ENCODE measurements around the gene CBX6. TPM values are rescaled to one million over a fixed set of nuclear protein-coding genes. Genes with fewer than 3 reads are reported as not detected.
A peak's percentile ranks its signal among the peaks of the same experiment; 100 is the strongest.

Gene CBX6
- total RNA-seq, 1 donor from 2014 or later, result 61.6 TPM

DNA sequence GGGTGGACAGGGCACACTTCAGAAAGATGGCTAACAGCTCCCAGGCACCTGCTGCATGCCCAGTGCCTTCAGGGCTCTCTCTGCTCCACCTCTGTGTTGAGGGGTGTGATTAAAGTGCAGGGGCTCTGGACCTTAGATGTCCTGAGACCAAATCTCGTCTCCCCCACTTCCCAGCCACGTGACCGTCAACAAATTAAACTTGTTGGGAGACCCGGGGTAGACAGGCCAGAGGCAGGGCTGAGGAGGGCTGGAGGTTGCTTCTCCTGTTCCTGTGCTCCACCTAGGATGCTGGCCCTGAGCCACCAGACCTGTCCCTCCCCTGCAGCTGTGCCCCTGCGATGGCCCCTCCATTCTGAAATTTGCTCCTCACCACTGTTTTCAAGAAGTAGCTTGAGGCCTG lies 45.2 kb downstream of the CBX6 start:
- intact Hi-C loops (cut with DNase I), result no loop called here
- TF ChIP-seq, protein P1, sequence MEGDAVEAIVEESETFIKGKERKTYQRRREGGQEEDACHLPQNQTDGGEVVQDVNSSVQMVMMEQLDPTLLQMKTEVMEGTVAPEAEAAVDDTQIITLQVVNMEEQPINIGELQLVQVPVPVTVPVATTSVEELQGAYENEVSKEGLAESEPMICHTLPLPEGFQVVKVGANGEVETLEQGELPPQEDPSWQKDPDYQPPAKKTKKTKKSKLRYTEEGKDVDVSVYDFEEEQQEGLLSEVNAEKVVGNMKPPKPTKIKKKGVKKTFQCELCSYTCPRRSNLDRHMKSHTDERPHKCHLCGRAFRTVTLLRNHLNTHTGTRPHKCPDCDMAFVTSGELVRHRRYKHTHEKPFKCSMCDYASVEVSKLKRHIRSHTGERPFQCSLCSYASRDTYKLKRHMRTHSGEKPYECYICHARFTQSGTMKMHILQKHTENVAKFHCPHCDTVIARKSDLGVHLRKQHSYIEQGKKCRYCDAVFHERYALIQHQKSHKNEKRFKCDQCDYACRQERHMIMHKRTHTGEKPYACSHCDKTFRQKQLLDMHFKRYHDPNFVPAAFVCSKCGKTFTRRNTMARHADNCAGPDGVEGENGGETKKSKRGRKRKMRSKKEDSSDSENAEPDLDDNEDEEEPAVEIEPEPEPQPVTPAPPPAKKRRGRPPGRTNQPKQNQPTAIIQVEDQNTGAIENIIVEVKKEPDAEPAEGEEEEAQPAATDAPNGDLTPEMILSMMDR (IDR thresholded peaks at IDR 0.05), result no peak
- no peaks in the 10 kb centered on the region for H3K9me3 ChIP-seq
- H3K4me1 ChIP-seq, result no peaks in the 10 kb centered on the region
- H3K27ac ChIP-seq, result no peak overlapping the region
- H3K4me3 ChIP-seq, result no peak overlapping the region
- DNase-seq, result no peak
- H3K27me3 ChIP-seq, result no peaks in the 10 kb centered on the region
- ATAC-seq, result no peak
- H3K36me3 ChIP-seq, result no peaks in the 10 kb centered on the region

DNA sequence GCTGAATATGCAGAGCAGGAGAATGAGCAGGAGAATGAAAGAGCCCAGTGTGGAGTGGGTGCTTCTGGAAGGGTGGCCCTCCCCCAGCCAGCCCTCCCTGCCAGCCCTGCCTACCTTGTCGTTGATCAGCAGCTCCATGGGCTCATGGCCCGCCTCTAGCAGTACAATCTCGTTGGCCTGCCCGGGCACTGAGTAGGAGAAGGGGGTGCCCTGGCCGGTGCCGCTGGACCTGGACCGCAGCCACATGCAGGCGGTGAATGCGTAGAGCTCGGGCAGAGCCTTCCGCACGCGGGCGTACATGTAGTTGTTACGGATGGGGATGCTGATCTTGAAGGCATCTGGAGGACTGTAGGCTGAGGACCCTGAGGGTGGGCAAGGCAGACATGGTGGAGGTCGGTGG lies 45.6 kb downstream of the CBX6 start:
- DNase-seq, result no peak

DNA sequence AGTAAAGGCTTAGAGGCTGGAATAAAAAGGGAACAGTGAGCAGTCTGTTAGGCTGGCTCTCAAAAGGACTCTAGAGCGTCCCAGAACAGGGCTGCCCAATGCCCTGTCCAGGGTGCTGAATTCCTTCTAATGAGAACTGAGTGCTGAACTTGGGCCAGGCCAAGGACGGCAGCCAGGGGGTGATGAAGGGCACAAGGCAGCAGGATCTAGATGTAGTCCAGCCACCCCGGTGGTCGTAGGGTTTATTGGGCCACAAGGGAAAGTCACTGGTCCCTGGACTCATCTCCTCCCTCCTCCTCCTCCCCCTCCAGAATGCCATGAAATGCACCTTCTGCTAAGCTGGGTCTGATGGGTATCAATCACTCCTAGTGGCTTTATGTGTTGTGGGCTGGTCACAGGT lies 47.4 kb downstream of the CBX6 start:
- Histone ChIP-seq H3K36me3 (no peaks in the 10 kb centered on the region), H3K4me1 (no peaks in the 10 kb centered on the region), H3K9me3 (no peaks in the 10 kb centered on the region), H3K4me3 (no peak overlapping the region), H3K27ac (no peak overlapping the region), H3K27me3 (no peaks in the 10 kb centered on the region)
- TF ChIP-seq, protein P1 (IDR thresholded peaks at IDR 0.05), result peak; percentile 26
- DNase-seq (no peak), ATAC-seq (peak; percentile 78)
- intact Hi-C loops (cut with DNase I), result no loop called here

More for the DNA sequence above, 45.6 kb downstream of the CBX6 start:
- no peaks in the 10 kb centered on the region for H3K4me1 ChIP-seq
- H3K4me3 ChIP-seq, result no peak overlapping the region
- no peak overlapping the region for H3K27ac ChIP-seq
- ATAC-seq, result no peak
- TF ChIP-seq, protein P1 (IDR thresholded peaks at IDR 0.05), result no peak
- H3K27me3 ChIP-seq, result no peaks in the 10 kb centered on the region
- intact Hi-C loops (cut with DNase I), result no loop called here
- no peaks in the 10 kb centered on the region for H3K9me3 ChIP-seq
- no peaks in the 10 kb centered on the region for H3K36me3 ChIP-seq

DNA sequence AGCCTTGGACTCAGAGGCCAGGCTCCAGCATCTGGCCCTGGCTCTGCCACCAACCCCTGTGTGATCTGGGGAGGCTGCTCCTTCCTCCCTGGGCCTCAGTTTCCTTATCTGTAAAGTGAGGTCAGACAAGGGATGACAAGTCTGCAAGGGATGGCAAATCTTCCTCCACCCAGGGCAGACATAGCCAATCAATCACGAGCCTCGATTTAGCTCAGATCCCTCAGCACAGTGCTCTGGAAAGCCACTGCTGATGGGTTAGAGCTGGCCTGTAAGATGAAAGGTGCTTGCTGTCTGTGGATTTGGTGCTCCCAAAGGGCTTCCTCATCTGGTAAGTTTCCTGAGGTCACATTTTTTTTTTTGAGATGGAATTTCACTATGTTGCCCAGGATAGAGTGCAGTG lies 48.4 kb downstream of the CBX6 start:
- TF ChIP-seq, protein P1 (IDR thresholded peaks at IDR 0.05), result no peak
- Histone ChIP-seq H3K4me1 (no peaks in the 10 kb centered on the region), H3K27me3 (no peaks in the 10 kb centered on the region), H3K9me3 (no peaks in the 10 kb centered on the region), H3K4me3 (no peak overlapping the region), H3K27ac (no peak overlapping the region), H3K36me3 (no peaks in the 10 kb centered on the region)
- DNase-seq (no peak), ATAC-seq (no peak)
- intact Hi-C loops (cut with DNase I), result no loop called here

DNA sequence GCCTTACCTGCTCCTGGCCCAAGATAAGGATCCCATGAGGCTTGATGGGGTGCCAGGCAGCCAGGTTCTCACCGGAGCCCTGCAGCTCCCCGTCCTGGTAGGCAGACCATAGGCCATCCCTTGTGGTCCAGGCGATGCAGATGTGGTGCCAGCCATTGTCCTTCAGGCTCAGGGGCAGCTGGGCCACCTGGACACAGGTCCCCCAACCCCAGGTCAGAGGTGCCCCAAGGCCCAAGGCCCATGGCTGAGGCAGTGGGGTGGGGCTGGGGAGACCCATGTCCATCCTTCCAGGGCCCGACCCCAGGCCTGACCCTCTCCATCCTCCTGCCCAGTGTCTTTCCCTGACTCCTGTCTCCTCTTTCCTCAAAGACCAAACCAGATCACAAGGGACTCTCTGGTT lies 48.9 kb downstream of the CBX6 start:
- Histone ChIP-seq H3K27me3 (no peaks in the 10 kb centered on the region), H3K36me3 (no peaks in the 10 kb centered on the region), H3K27ac (no peak overlapping the region), H3K4me1 (no peaks in the 10 kb centered on the region), H3K9me3 (no peaks in the 10 kb centered on the region), H3K4me3 (no peak overlapping the region)
- DNase-seq (no peak), ATAC-seq (no peak)
- TF ChIP-seq, protein P1 (IDR thresholded peaks at IDR 0.05), result no peak
- intact Hi-C loops (cut with DNase I), result no loop called here

DNA sequence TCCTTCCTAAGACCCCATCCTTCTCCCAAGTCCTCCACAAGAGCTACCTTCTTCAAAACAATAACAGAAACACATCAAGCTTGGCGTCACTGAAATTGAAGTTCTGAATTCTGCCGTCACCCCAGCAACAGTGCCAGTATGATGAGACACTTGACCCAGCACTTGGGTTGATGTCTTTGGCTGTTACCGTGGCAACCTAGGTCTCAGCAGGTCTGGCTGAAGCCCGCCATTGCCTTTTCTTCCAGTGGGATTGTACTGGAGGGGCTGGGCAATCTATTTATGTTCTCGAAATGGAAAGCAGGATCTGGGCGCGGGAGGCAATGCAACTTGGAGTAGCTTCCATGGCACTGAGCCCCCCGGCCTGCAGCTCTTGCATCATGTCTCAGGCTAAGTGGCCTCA lies 52.0 kb downstream of the CBX6 start:
- no peak for ATAC-seq
- no peak for DNase-seq
- TF ChIP-seq, protein P1 (IDR thresholded peaks at IDR 0.05), result no peak
- H3K9me3 ChIP-seq, result no peaks in the 10 kb centered on the region
- H3K27ac ChIP-seq, result no peak overlapping the region
- intact Hi-C loops (cut with DNase I), result no loop called here
- no peaks in the 10 kb centered on the region for H3K36me3 ChIP-seq
- no peaks in the 10 kb centered on the region for H3K27me3 ChIP-seq
- H3K4me3 ChIP-seq, result no peak overlapping the region
- H3K4me1 ChIP-seq, result no peaks in the 10 kb centered on the region

All from upper lobe of right lung (tissue), 1 donor.